Smooth muscle cell (in vitro differentiated cells): ENCODE measurements around the gene TGM2. TPM values are rescaled to one million over a fixed set of nuclear protein-coding genes. Genes with fewer than 3 reads are reported as not detected.

Source experiments
- DNase-seq: peaks from one replicate; lab custom pipeline; 2025; ENCODE audit not compliant: unreplicated experiment; lab: John Stamatoyannopoulos, UW
- H2AFZ ChIP-seq: fragments of 200-600 bp; sonication (generic); 2 replicates; pipeline ENCODE4 v1.6.0; 2016; ENCODE audit warnings: antibody characterized with exemption, low read depth, mild to moderate bottlenecking
- H3F3A ChIP-seq: fragments of 200-600 bp; sonication (generic); 2 replicates; pipeline ENCODE4 v1.6.0; 2017; ENCODE audit warnings: antibody characterized with exemption, low read depth
- H3K27ac ChIP-seq: fragments of 200-600 bp; sonication (generic); 2 replicates; pipeline ENCODE4 v1.5.1; 2016; ENCODE audit warnings: low read depth, mild to moderate bottlenecking
- H3K27me3 ChIP-seq: fragments of 200-600 bp; sonication (generic); 2 replicates; pipeline ENCODE4 v1.6.1; 2016; ENCODE audit warnings: low read depth, mild to moderate bottlenecking
- H3K36me3 ChIP-seq: fragments of 200-600 bp; sonication (generic); 2 replicates; pipeline ENCODE4 v1.5.1; 2016; ENCODE audit warnings: low read depth
- H3K4me1 ChIP-seq: fragments of 200-600 bp; sonication (generic); 2 replicates; pipeline ENCODE4 v1.5.1; 2016; ENCODE audit warnings: low read depth
- H3K4me2 ChIP-seq: fragments of 200-600 bp; sonication (generic); 2 replicates; pipeline ENCODE4 v1.6.0; 2016; ENCODE audit warnings: mild to moderate bottlenecking
- H3K4me3 ChIP-seq: fragments of 200-600 bp; sonication (generic); 2 replicates; pipeline ENCODE4 v1.5.1; 2016; ENCODE audit warnings: mild to moderate bottlenecking
- H3K79me2 ChIP-seq: fragments of 200-600 bp; sonication (generic); 2 replicates; pipeline ENCODE4 v1.6.0; 2016; ENCODE audit warnings: low read depth, mild to moderate bottlenecking
- H3K9ac ChIP-seq: fragments of 200-600 bp; sonication (generic); 2 replicates; pipeline ENCODE4 v1.6.0; 2016; ENCODE audit warnings: low read depth
- H3K9me3 ChIP-seq: fragments of 200-600 bp; sonication (generic); replicated peaks from 2 replicates; pipeline ENCODE4 v1.5.1; 2016; ENCODE audit warnings: low read depth
- H4K20me1 ChIP-seq: fragments of 200-600 bp; sonication (generic); 2 replicates; pipeline ENCODE4 v1.6.0; 2016; ENCODE audit warnings: low read depth
- WGBS: methylation state at CpG from one replicate; pipeline ENCODE4 v1.1.7; 2016; ENCODE audit warnings: low lambda C conversion rate; 5-methylcytosine and 5-hydroxymethylcytosine counted together
- polyA plus RNA-seq: library from polyadenylated mRNA; unstranded; fragments of >200 nt; fragmentation: Nextera tagmentation; extraction: Ambion mirVana; gene quantifications from 2 replicates; pipeline ENCODE4 v1.2.1, GENCODE V29; 2016
- total RNA-seq: library from RNA; depleted of rRNA; stranded (reverse); fragments of >200 nt; gene quantifications from 2 replicates; pipeline ENCODE4 v1.2.3, GENCODE V29; 2014
- TF ChIP-seq, protein P1 (sequence below): fragments of 200-600 bp; sonication (generic); IDR thresholded peaks from 2 replicates; pipeline ENCODE4 v1.5.1; 2017; ENCODE audit warnings: borderline replicate concordance, mild to moderate bottlenecking, antibody characterized with exemption; ENCODE audit not compliant: insufficient read depth, poor library complexity, severe bottlenecking

TGM2 gene
- total and polyA plus RNA-seq, 2 experiments from 2014 or later: 41.7 to 72.0 TPM

DNA sequence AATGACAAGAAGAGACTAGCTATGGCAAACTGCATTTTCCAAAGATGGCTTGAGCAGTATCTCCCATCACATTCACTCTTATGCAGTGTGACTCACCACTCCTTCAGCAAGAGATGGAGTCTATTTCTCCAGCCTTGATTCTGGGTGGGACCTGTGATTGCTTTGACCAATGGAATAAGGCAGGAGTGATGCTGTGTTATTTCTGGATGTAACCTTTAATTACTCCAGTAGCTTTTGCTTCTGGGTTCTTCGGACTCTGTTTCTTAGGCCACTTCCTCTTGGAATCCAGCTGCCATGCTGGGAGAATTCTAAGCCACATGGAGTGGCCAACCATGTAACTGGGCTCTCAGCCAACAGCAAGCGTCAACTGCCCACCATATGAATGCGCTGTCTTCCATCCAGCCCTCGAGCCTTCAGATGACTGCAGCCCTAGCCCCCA is 50.7 kb downstream of the TGM2 start:
- Histone ChIP-seq H3K4me1 (peaks cover 6% of the 10 kb centered on the region), H3K27ac (no peak overlapping the region)

DNA sequence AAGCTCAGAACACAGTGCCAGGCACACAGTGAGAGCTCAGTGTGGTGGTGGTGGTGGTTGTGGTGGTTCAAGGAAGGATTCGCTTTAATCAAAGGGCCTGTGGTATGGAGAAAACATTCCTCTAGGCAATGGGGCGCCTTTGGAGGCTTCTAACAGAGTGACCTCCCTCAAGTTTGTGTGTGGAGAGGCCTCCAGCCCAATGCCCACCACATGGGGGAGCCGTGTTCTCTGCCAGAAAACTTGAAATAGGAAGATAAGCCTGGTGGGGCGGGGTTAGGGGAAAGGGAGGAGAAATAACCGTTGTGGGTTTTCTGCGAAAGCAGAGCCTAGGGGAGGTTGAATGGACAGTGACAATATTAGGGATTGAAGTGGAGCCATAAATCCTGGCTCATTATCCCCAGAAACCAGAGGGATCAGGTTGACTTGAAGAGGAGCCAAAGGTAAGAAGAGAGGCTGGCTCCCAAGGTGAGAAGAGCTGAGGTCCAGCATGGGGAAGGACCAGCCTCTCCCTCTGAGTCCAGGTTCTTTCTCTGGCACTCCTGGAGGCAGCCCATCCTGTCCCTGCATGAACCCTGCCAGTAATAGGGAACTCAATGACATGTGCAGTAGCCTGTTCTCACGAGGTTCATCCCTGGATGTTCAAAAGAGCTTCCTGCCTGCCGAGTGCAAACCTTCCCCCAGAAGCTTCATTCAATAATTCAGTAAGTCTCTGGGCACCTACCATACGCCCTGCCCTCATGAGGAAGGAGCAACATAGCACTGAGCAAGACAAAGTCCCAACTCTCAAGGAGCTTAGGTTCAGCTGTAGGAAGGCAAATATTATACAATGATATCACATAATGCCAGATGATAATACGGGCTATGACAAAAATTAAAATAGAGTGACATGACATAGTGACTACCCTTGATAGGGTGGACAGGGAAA is 51.4 kb downstream of the TGM2 start:
- Histone ChIP-seq H3K4me3 (no peak overlapping the region), H3K79me2 (no peaks in the 10 kb centered on the region), H3K27ac (no peak overlapping the region), H3K9me3 (no peaks in the 10 kb centered on the region), H4K20me1 (no peaks in the 10 kb centered on the region), H3K9ac (no peak overlapping the region), H3K36me3 (no peaks in the 10 kb centered on the region), H3K4me1 (peaks cover 6% of the 10 kb centered on the region), H3F3A (peaks cover 18% of the 10 kb centered on the region), H3K27me3 (no peaks in the 10 kb centered on the region), H2AFZ (no peak overlapping the region), H3K4me2 (no peak overlapping the region)
- no peak for DNase-seq
- TF ChIP-seq, protein P1, sequence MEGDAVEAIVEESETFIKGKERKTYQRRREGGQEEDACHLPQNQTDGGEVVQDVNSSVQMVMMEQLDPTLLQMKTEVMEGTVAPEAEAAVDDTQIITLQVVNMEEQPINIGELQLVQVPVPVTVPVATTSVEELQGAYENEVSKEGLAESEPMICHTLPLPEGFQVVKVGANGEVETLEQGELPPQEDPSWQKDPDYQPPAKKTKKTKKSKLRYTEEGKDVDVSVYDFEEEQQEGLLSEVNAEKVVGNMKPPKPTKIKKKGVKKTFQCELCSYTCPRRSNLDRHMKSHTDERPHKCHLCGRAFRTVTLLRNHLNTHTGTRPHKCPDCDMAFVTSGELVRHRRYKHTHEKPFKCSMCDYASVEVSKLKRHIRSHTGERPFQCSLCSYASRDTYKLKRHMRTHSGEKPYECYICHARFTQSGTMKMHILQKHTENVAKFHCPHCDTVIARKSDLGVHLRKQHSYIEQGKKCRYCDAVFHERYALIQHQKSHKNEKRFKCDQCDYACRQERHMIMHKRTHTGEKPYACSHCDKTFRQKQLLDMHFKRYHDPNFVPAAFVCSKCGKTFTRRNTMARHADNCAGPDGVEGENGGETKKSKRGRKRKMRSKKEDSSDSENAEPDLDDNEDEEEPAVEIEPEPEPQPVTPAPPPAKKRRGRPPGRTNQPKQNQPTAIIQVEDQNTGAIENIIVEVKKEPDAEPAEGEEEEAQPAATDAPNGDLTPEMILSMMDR: peak; percentile 7
- WGBS: 67% methylated on average over 10 of the region's 10 CpGs

More for the DNA sequence above, 50.7 kb downstream of the TGM2 start:
- Histone ChIP-seq H3K9me3 (no peaks in the 10 kb centered on the region), H3K36me3 (no peaks in the 10 kb centered on the region), H4K20me1 (no peaks in the 10 kb centered on the region), H3K9ac (no peak overlapping the region), H2AFZ (no peak overlapping the region), H3K79me2 (no peaks in the 10 kb centered on the region), H3K4me3 (no peak overlapping the region), H3F3A (peaks cover 11% of the 10 kb centered on the region), H3K4me2 (no peak overlapping the region), H3K27me3 (no peaks in the 10 kb centered on the region)
- no peak for DNase-seq
- TF ChIP-seq, protein P1: no peak
- 96% methylated on average over 4 of the region's 4 CpGs for WGBS

DNA sequence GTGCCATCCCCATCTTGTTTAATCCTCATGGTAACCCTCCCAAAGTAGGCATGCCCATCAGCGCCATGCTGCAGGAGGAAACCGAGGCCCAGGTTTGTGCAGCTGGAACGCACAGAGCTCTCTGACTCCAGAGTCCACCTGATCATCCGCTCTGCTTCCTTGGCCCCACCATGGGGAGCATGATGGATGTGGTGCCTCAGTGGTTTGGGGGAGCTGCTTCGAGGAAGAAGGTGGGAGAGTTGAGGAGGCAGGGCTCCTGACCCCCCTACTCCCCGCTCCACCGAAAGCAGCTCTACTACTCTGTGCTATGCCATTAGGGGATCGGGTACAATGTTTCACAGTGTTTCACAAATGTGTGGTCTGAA is 52.2 kb downstream of the TGM2 start:
- DNase-seq: no peak
- Histone ChIP-seq H3K36me3 (no peaks in the 10 kb centered on the region), H3K4me2 (no peak overlapping the region), H2AFZ (no peak overlapping the region), H3K9ac (no peak overlapping the region), H3K79me2 (no peaks in the 10 kb centered on the region), H3K4me1 (peaks cover 6% of the 10 kb centered on the region), H4K20me1 (no peaks in the 10 kb centered on the region), H3K9me3 (no peaks in the 10 kb centered on the region), H3K4me3 (no peak overlapping the region), H3F3A (peaks cover 19% of the 10 kb centered on the region), H3K27me3 (no peaks in the 10 kb centered on the region), H3K27ac (no peak overlapping the region)
- WGBS: 98% methylated on average over 8 of the region's 8 CpGs
- TF ChIP-seq, protein P1: no peak
